ENCODE data around the gene MTUS2. TPM values are rescaled to one million over a fixed set of nuclear protein-coding genes. Genes with fewer than 3 reads are reported as not detected.
"Not testable (repeated sequence)": the region's sequence is repeated elsewhere in the genome, so short reads cannot be mapped to it uniquely, and the experiment has no call there.

Gene MTUS2
- total RNA-seq, 1 experiment from 2014 or later: 0.35 TPM

GRCh38 chr13:29196409-29197074 lies 376.4 kb downstream of the MTUS2 start:
- no peak for TF ChIP-seq CTCF (conservative IDR thresholded peaks at IDR 0.05)
- no peak overlapping the region for H4K91ac ChIP-seq (ENCODE audit: insufficient read length, low read depth, low read length)
- no peak overlapping the region for H2BK12ac ChIP-seq (ENCODE audit: insufficient read length, low read depth, low read length)
- Mint-ChIP-seq H3K36me3 (ENCODE audit: insufficient read depth in 1 of 3, low read depth in 3 of 3) (peaks cover 2 to 30% (median 11%) of the 10 kb centered on the region in 3 experiments; a peak in 6 of 7 replicates), H3K9me3 (peaks cover 26 to 28% of the 10 kb centered on the region in 2 experiments; a peak in 4 of 5 replicates), H3K27me3 (ENCODE audit: low read depth) (peaks cover 2% of the 10 kb centered on the region; the same call in 1 of the 2 replicates), H3K27ac (no peak overlapping the region), H3K4me1 (no peaks in the 10 kb centered on the region), H3K4me3 (no peak overlapping the region)
- no peak overlapping the region for H2BK20ac ChIP-seq (ENCODE audit: low read depth, low read length, poor library complexity, severe bottlenecking)
- no peaks in the 10 kb centered on the region for H3K27me3 ChIP-seq (ENCODE audit: insufficient read depth, low read length)
- H3K9ac ChIP-seq (ENCODE audit: extremely low read depth, insufficient read length, low read length): no peak overlapping the region
- no peaks in the 10 kb centered on the region for H3K4me1 ChIP-seq (ENCODE audit: insufficient read depth, low read length)
- H3K4me2 ChIP-seq (ENCODE audit: insufficient read depth, insufficient read length, low read length): no peak overlapping the region
- H3T11ph ChIP-seq (ENCODE audit: low read length): no peak overlapping the region
- no peak overlapping the region for H3K23ac ChIP-seq (ENCODE audit: insufficient read length, low read depth, low read length)
- no peak overlapping the region for H3K56ac ChIP-seq (ENCODE audit: insufficient read length, low read depth, low read length)
- DNase-seq: no peak
- no peak overlapping the region for H3K14ac ChIP-seq (ENCODE audit: insufficient read depth, low read length)
- H2BK15ac ChIP-seq (ENCODE audit: low read depth, low read length): no peak overlapping the region
- no peak overlapping the region for H2BK120ac ChIP-seq (ENCODE audit: low read depth, low read length, poor library complexity, severe bottlenecking)
- no peak overlapping the region for H3K18ac ChIP-seq (ENCODE audit: insufficient read length, low read depth, low read length)
- no peak overlapping the region for H3K27ac ChIP-seq (ENCODE audit: insufficient read length, low read depth, low read length)
- no peaks in the 10 kb centered on the region for H3K9me3 ChIP-seq (ENCODE audit: control insufficient read depth, low read depth, low read length)
- no peak overlapping the region for H2AK5ac ChIP-seq (ENCODE audit: insufficient read length, low read length)
- no peak overlapping the region for H3K4ac ChIP-seq (ENCODE audit: low read depth, low read length)
- no peak overlapping the region for H4K5ac ChIP-seq (ENCODE audit: insufficient read length, low read depth, low read length)
- WGBS (ENCODE audit: extremely low coverage, insufficient read length, low lambda C conversion rate): no CpG with 5 or more reads among the region's 2 CpGs
- H3K23me2 ChIP-seq (ENCODE audit: insufficient read length, low read depth, low read length, poor library complexity, severe bottlenecking): no peaks in the 10 kb centered on the region
- H3K79me2 ChIP-seq (ENCODE audit: insufficient read depth, low read length): no peaks in the 10 kb centered on the region
- no peaks in the 10 kb centered on the region for H4K20me1 ChIP-seq (ENCODE audit: control insufficient read depth, insufficient read depth, insufficient read length)
- no peak overlapping the region for H2BK5ac ChIP-seq (ENCODE audit: insufficient read length, low read length)
- H2AFZ ChIP-seq (ENCODE audit: low read length): no peak overlapping the region
- H4K8ac ChIP-seq (replicated peaks; ENCODE audit: insufficient read length, low read depth, low read length): no peak overlapping the region
- H3K79me1 ChIP-seq (ENCODE audit: insufficient read depth, low read depth, low read length, poor library complexity, severe bottlenecking): no peaks in the 10 kb centered on the region

- not testable (repeated sequence) for H3K27me3 Mint-ChIP-seq (ENCODE audit: low read depth); H3T11ph ChIP-seq (ENCODE audit: low read length); H2AFZ ChIP-seq (ENCODE audit: low read length); H3K23ac ChIP-seq (ENCODE audit: insufficient read length, low read depth, low read length); H3K79me1 ChIP-seq (ENCODE audit: insufficient read depth, low read depth, low read length, poor library complexity, severe bottlenecking); H3K4me1 Mint-ChIP-seq; H3K4me3 Mint-ChIP-seq; H3K9ac ChIP-seq (ENCODE audit: extremely low read depth, insufficient read length, low read length); H2BK12ac ChIP-seq (ENCODE audit: insufficient read length, low read depth, low read length); H3K79me2 ChIP-seq (ENCODE audit: insufficient read depth, low read length); H3K4ac ChIP-seq (ENCODE audit: low read depth, low read length); H3K27me3 ChIP-seq (ENCODE audit: insufficient read depth, low read length); H3K4me1 ChIP-seq (ENCODE audit: insufficient read depth, low read length); H3K23me2 ChIP-seq (ENCODE audit: insufficient read length, low read depth, low read length, poor library complexity, severe bottlenecking); DNase-seq; H3K56ac ChIP-seq (ENCODE audit: insufficient read length, low read depth, low read length); H4K8ac ChIP-seq (replicated peaks; ENCODE audit: insufficient read length, low read depth, low read length); H3K14ac ChIP-seq (ENCODE audit: insufficient read depth, low read length); H2BK20ac ChIP-seq (ENCODE audit: low read depth, low read length, poor library complexity, severe bottlenecking); H3K18ac ChIP-seq (ENCODE audit: insufficient read length, low read depth, low read length); H2AK5ac ChIP-seq (ENCODE audit: insufficient read length, low read length); H2BK120ac ChIP-seq (ENCODE audit: low read depth, low read length, poor library complexity, severe bottlenecking); H4K20me1 ChIP-seq (ENCODE audit: control insufficient read depth, insufficient read depth, insufficient read length); H3K4me2 ChIP-seq (ENCODE audit: insufficient read depth, insufficient read length, low read length); H2BK5ac ChIP-seq (ENCODE audit: insufficient read length, low read length); H3K27ac ChIP-seq (ENCODE audit: insufficient read length, low read depth, low read length); H2BK15ac ChIP-seq (ENCODE audit: low read depth, low read length); H4K91ac ChIP-seq (ENCODE audit: insufficient read length, low read depth, low read length); H4K5ac ChIP-seq (ENCODE audit: insufficient read length, low read depth, low read length); H3K9me3 ChIP-seq (ENCODE audit: control insufficient read depth, low read depth, low read length); H3K27ac Mint-ChIP-seq
- Mint-ChIP-seq H3K36me3 (ENCODE audit: insufficient read depth in 1 of 3, low read depth in 3 of 3) (peaks cover 0 to 27% (median 0%) of the 10 kb centered on the region in 3 experiments; a peak in 5 of 7 replicates), H3K9me3 (peaks cover 24 to 34% of the 10 kb centered on the region in 2 experiments)
- no CpG with 5 or more reads among the region's 6 CpGs for WGBS (ENCODE audit: extremely low coverage, insufficient read length, low lambda C conversion rate)
These were observed 382.6 kb downstream of the MTUS2 start for GRCh38 chr13:29202753-29203152.

Measured in H9 (cell line).